CD14-positive monocyte (primary cell): ENCODE results near the gene CCR7. TPM values are rescaled to one million over a fixed set of nuclear protein-coding genes. Genes with fewer than 3 reads are reported as not detected.
A peak's percentile ranks its signal among the peaks of the same experiment; 100 is the strongest.

Experiments used
- DNase-seq, 3 donors: peaks; one replicate each; pipeline ENCODE4 v3.0.0-alpha.2; 2011 to 2022
- H2AFZ ChIP-seq: 2 replicates; pipeline ENCODE4 v1.6.0; 2012; ENCODE audit warnings: mild to moderate bottlenecking, low read depth, low read length, inconsistent platforms; ENCODE audit not compliant: insufficient read depth, poor library complexity, severe bottlenecking
- H3K27ac ChIP-seq, 2 donors: 1 replicate in 1 of 2; 2 replicates in 1 of 2; pipeline ENCODE4 v1.5.1; 2012 to 2013; ENCODE audit warnings: low read length in 2 of 2, control low read depth in 1 of 2, inconsistent platforms in 1 of 2, low read depth in 1 of 2, mild to moderate bottlenecking in 1 of 2
- H3K27me3 ChIP-seq, 2 donors: one replicate each; pipeline versions ENCODE4 v1.6.0 to v1.6.1; 2011 to 2013; ENCODE audit warnings: low read length in 2 of 2; ENCODE audit not compliant: control insufficient read depth in 2 of 2, insufficient read depth in 2 of 2
- H3K36me3 ChIP-seq, 2 donors: replicated peaks in 1 of 2; 1 replicate in 1 of 2; 2 replicates in 1 of 2; pipeline versions ENCODE4 v1.5.1 to v1.6.1; 2012 to 2013; ENCODE audit warnings: low read length in 2 of 2, control low read depth in 1 of 2, inconsistent platforms in 1 of 2, mild to moderate bottlenecking in 1 of 2; ENCODE audit not compliant: insufficient read depth in 2 of 2, control insufficient read depth in 1 of 2
- H3K4me1 ChIP-seq, 2 donors: 1 replicate in 1 of 2; 2 replicates in 1 of 2; pipeline versions ENCODE4 v1.5.1 to v1.6.1; 2012 to 2013; ENCODE audit warnings: low read length in 2 of 2, control low read depth in 1 of 2, inconsistent platforms in 1 of 2, mild to moderate bottlenecking in 1 of 2, moderate library complexity in 1 of 2; ENCODE audit not compliant: insufficient read depth in 2 of 2, control insufficient read depth in 1 of 2
- H3K4me2 ChIP-seq: replicated peaks from 2 replicates; pipeline ENCODE3; 2012; ENCODE audit warnings: low read length, moderate library complexity, mild to moderate bottlenecking; ENCODE audit not compliant: poor library complexity, severe bottlenecking; ENCODE audit errors: extremely low read depth
- H3K4me3 ChIP-seq, 3 experiments: fragments of 200-600 bp in 1 of 3; sonication (generic) in 1 of 3; replicated peaks in 1 of 3; 1 replicate in 2 of 3; 2 replicates in 1 of 3; pipeline ENCODE4 v1.5.1; 2011 to 2013; ENCODE audit warnings: low read length in 3 of 3, mild to moderate bottlenecking in 3 of 3, control low read depth in 2 of 3, low read depth in 2 of 3, inconsistent platforms in 1 of 3, moderate library complexity in 1 of 3
- H3K79me2 ChIP-seq: 2 replicates; pipeline ENCODE4 v1.6.0; 2012; ENCODE audit warnings: mild to moderate bottlenecking, control low read depth, inconsistent platforms, low read length, moderate library complexity; ENCODE audit not compliant: insufficient read depth
- H3K9ac ChIP-seq: 2 replicates; pipeline ENCODE4 v1.6.0; 2017; ENCODE audit warnings: low read length, mild to moderate bottlenecking; ENCODE audit not compliant: insufficient read depth, poor library complexity, severe bottlenecking
- H3K9me3 ChIP-seq, 2 donors: replicated peaks in 1 of 2; 1 replicate in 1 of 2; 2 replicates in 1 of 2; pipeline versions ENCODE4 v1.5.1 to v1.6.1; 2012 to 2013; ENCODE audit warnings: low read length in 2 of 2, control low read depth in 1 of 2; ENCODE audit not compliant: control insufficient read depth in 1 of 2, insufficient read depth in 1 of 2
- H4K20me1 ChIP-seq: 2 replicates; pipeline ENCODE4 v1.6.0; 2012; ENCODE audit warnings: mild to moderate bottlenecking, low read length, control low read depth, moderate library complexity; ENCODE audit not compliant: insufficient read depth
- H3K27ac Mint-ChIP-seq, 7 donors: one replicate each; pipeline ENCODE4 v1.8.0; 2020; ENCODE audit warnings: mild to moderate bottlenecking in 7 of 7, mixed read lengths in 7 of 7, moderate library complexity in 6 of 7, inconsistent platforms in 2 of 7
- H3K27me3 Mint-ChIP-seq, 3 donors: one replicate each; pipeline ENCODE4 v1.8.0; 2021 to 2022; ENCODE audit warnings: low read depth in 3 of 3, mild to moderate bottlenecking in 3 of 3, mixed read lengths in 3 of 3, moderate library complexity in 3 of 3, inconsistent platforms in 1 of 3
- H3K36me3 Mint-ChIP-seq, 2 donors: one replicate each; pipeline ENCODE4 v1.8.0; 2020; ENCODE audit warnings: mixed read lengths in 2 of 2, inconsistent platforms in 1 of 2, mild to moderate bottlenecking in 1 of 2
- H3K4me1 Mint-ChIP-seq: one replicate; pipeline ENCODE4 v1.8.0; 2020; ENCODE audit warnings: mild to moderate bottlenecking, mixed read lengths
- H3K4me3 Mint-ChIP-seq, 2 donors: one replicate each; pipeline ENCODE4 v1.8.0; 2020; ENCODE audit warnings: mild to moderate bottlenecking in 2 of 2, mixed read lengths in 2 of 2, moderate library complexity in 1 of 2
- H3K9me3 Mint-ChIP-seq, 7 donors: one replicate each; pipeline ENCODE4 v1.8.0; 2020 to 2022; ENCODE audit warnings: mixed read lengths in 7 of 7, mild to moderate bottlenecking in 6 of 7, moderate library complexity in 6 of 7, inconsistent platforms in 2 of 7
- WGBS: methylation state at CpG from one replicate; pipeline ENCODE4 v1.1.5; 2013; ENCODE audit warnings: missing lambda C conversion rate; ENCODE audit not compliant: insufficient coverage; 5-methylcytosine and 5-hydroxymethylcytosine counted together
- intact Hi-C, 2 donors: fragments of 100-400 bp; cut with micrococcal nuclease; formaldehyde crosslinking; loops; one replicate each; pipeline versions ENCODE4 v1.15.0 to v1.15.1; 2023
- polyA plus RNA-seq, 3 donors: library from polyadenylated mRNA; depleted of rRNA in 1 of 3; unstranded in 2 of 3; stranded (reverse) in 1 of 3; fragments of 300-500 nt in 2 of 3; fragments of >200 nt in 1 of 3; fragmentation: Illumina TruSeq in 2 of 3; gene quantifications; 1 replicate in 2 of 3; 2 replicates in 1 of 3; pipeline ENCODE4 v1.2.3, GENCODE V29; 2012 to 2021
- TF ChIP-seq, protein P1 (sequence below): fragments of 200-600 bp; IDR thresholded peaks from one replicate; pipeline ENCODE4 v1.8.0; 2022; ENCODE audit warnings: antibody characterized with exemption, mild to moderate bottlenecking

Gene CCR7
- polyA plus RNA-seq, 3 donors = 0.15 to 2.1 (median 1.2) TPM

GRCh38 chr17:40605306-40605705, 40.0 kb upstream of the CCR7 start:
- no peaks in the 10 kb centered on the region for H3K27me3 ChIP-seq
- H3K9ac ChIP-seq = no peak overlapping the region
- no peak overlapping the region for H3K4me3 ChIP-seq
- H3K4me2 ChIP-seq = no peak overlapping the region
- no peak overlapping the region for H2AFZ ChIP-seq
- H3K27ac ChIP-seq = no peak overlapping the region
- Mint-ChIP-seq H3K27ac (peak overlapping the region in 1 of 7 donors; percentile 5), H3K9me3 (no peaks in the 10 kb centered on the region), H3K4me1 (no peaks in the 10 kb centered on the region), H3K4me3 (no peak overlapping the region), H3K27me3 (peaks cover 4 to 7% (median 6%) of the 10 kb centered on the region in 3 donors), H3K36me3 (no peaks in the 10 kb centered on the region)
- no peak for DNase-seq
- WGBS = 98% methylated on average over 6 of the region's 6 CpGs
- TF ChIP-seq, protein P1, sequence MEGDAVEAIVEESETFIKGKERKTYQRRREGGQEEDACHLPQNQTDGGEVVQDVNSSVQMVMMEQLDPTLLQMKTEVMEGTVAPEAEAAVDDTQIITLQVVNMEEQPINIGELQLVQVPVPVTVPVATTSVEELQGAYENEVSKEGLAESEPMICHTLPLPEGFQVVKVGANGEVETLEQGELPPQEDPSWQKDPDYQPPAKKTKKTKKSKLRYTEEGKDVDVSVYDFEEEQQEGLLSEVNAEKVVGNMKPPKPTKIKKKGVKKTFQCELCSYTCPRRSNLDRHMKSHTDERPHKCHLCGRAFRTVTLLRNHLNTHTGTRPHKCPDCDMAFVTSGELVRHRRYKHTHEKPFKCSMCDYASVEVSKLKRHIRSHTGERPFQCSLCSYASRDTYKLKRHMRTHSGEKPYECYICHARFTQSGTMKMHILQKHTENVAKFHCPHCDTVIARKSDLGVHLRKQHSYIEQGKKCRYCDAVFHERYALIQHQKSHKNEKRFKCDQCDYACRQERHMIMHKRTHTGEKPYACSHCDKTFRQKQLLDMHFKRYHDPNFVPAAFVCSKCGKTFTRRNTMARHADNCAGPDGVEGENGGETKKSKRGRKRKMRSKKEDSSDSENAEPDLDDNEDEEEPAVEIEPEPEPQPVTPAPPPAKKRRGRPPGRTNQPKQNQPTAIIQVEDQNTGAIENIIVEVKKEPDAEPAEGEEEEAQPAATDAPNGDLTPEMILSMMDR = no peak
- no peaks in the 10 kb centered on the region for H3K36me3 ChIP-seq
- H3K9me3 ChIP-seq = no peaks in the 10 kb centered on the region
- intact Hi-C loops = no loop called here
- H4K20me1 ChIP-seq = no peaks in the 10 kb centered on the region
- H3K79me2 ChIP-seq = no peaks in the 10 kb centered on the region
- no peaks in the 10 kb centered on the region for H3K4me1 ChIP-seq

- DNase-seq = no peak
- Mint-ChIP-seq H3K9me3 (no peaks in the 10 kb centered on the region), H3K4me3 (no peak overlapping the region), H3K27me3 (peaks cover 4 to 5% (median 4%) of the 10 kb centered on the region in 3 donors), H3K36me3 (no peaks in the 10 kb centered on the region), H3K27ac (peak overlapping the region in 1 of 7 donors; percentile 5), H3K4me1 (no peaks in the 10 kb centered on the region)
- H3K36me3 ChIP-seq = no peaks in the 10 kb centered on the region
- TF ChIP-seq, protein P1 = no peak
- H3K27ac ChIP-seq = no peak overlapping the region
- 100% methylated on average over 4 of the region's 8 CpGs for WGBS
- H3K27me3 ChIP-seq = no peaks in the 10 kb centered on the region
- intact Hi-C loops = no loop called here
- no peak overlapping the region for H3K4me2 ChIP-seq
- H4K20me1 ChIP-seq = no peaks in the 10 kb centered on the region
- no peak overlapping the region for H3K9ac ChIP-seq
- no peak overlapping the region for H3K4me3 ChIP-seq
- H2AFZ ChIP-seq = no peak overlapping the region
- H3K9me3 ChIP-seq = no peaks in the 10 kb centered on the region
- no peaks in the 10 kb centered on the region for H3K4me1 ChIP-seq
- H3K79me2 ChIP-seq = no peaks in the 10 kb centered on the region
These were observed 39.2 kb upstream of the CCR7 start for GRCh38 chr17:40604327-40605080.
